GM08714 (cell line): ENCODE results near the gene TRAPPC6A.

Experiments
- H3K4me3 ChIP-seq: fragments of 200-500 bp; sonication (Bioruptor generic); 2 replicates; pipeline ENCODE4 v1.5.1; 2014; ENCODE audit warnings: mild to moderate bottlenecking, low read length, inconsistent platforms
- ZNF274 ChIP-seq: IDR thresholded peaks from 2 replicates; pipeline ENCODE4 v1.6.1; 2012; ENCODE audit warnings: mild to moderate bottlenecking, low read depth, low read length

Gene TRAPPC6A

GRCh38 chr19:45139286-45140143 is 38.5 kb downstream of the TRAPPC6A start:
- H3K4me3 ChIP-seq, result no peak overlapping the region
- no peak for TF ChIP-seq ZNF274

DNA sequence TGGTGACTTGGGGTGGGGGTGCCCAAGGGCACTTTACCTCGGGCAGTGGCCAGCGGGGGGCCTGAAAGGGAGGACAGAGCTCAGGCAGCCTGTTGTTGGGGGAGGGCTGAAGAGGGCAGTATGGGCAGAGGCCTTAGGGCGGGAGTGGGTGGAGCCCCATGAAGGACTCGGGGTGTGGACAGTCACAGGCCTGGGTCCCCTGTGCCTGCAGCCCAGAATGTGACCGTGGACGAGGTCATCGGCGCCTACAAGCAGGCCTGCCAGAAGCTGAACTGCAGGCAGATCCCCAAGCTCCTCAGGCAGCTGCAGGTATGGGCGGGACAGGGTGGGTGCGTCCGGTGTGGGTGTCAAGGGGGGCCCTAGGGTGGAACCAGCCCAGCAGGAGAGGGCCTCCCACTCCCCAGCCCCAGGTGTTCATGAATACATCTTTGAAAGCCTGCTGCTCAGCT is 39.7 kb downstream of the TRAPPC6A start:
- no peak overlapping the region for H3K4me3 ChIP-seq
- TF ChIP-seq ZNF274, result no peak

GRCh38 chr19:45137179-45137761 is 40.8 kb downstream of the TRAPPC6A start:
- peak overlapping the region; percentile 29; the same call in 1 of the 2 replicates for H3K4me3 ChIP-seq
- no peak for TF ChIP-seq ZNF274

DNA sequence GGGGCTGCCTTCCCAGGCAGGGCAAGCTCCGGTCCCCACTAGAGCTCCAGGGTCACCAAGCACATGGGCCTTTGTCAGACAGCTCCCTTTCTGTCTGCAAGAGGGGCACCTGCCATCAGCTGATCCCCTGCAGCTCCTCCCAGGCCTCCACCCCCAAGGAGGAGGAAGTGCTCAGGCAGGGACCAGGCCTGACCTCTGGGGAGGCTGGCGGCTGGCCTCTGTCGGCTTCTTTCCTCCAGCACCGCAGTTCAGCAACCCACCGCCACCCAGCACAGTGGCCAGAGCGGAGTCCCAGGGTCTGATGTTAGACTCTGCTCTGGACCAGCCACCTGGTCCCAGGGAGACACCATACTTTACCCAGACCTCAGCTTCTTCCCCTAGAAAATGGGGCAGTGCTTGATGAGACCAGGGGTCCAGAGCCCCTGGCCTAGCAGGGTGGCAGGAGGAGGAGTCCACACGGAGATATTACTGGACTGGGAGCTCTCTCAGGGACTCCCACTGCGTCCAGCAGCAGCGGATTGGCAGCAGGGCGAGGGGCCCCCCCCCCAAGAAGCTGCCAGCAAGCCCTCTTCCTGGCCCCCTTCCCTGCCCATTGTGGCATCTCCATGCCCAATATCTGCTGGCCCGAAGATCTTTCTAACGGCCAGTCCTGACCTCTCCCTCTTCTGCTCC is 41.4 kb downstream of the TRAPPC6A start:
- H3K4me3 ChIP-seq, result peak overlapping the region; percentile 29; the same call in 1 of the 2 replicates

DNA sequence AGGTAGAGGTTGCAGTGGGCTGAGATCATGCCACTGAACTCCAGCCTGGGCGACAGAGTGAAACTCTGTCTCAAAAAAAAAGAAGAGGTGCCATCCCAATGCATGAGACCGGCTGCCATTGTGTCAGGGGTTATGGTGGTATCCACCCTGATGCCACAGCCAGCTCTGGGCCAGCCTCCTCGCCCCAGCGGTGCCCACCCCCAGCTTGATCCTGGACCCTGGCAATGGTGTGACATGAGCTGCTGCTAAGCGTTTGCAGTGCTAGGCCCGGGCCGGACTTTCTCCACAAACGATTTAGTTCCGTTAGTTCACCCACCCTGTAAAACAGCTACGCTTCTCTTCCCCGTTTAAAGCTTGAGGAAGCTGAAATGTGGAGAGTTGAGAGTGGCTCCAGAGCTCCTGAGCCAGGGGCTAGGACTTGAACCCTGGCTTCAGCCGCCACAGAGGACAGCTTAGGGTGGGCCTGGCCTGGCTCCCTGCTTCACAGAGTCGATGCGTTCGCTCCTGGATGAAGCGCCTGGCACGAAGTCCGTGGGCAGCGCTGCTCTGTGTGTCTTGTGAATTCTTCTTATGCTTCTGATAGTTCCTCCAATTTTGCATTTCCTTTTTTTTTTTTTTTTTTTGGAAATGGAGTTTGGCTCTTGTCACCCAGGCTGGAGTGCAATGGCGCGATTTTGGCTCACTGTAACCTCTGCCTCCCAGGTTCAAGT is 42.7 kb downstream of the TRAPPC6A start:
- TF ChIP-seq ZNF274, result no peak
- H3K4me3 ChIP-seq, result no peak overlapping the region

More for the DNA sequence above, 41.4 kb downstream of the TRAPPC6A start:
- TF ChIP-seq ZNF274, result no peak

- TF ChIP-seq ZNF274, result no peak
- H3K4me3 ChIP-seq, result no peak overlapping the region
Measured at GRCh38 chr19:45133661-45134060, 44.4 kb downstream of the TRAPPC6A start.

DNA sequence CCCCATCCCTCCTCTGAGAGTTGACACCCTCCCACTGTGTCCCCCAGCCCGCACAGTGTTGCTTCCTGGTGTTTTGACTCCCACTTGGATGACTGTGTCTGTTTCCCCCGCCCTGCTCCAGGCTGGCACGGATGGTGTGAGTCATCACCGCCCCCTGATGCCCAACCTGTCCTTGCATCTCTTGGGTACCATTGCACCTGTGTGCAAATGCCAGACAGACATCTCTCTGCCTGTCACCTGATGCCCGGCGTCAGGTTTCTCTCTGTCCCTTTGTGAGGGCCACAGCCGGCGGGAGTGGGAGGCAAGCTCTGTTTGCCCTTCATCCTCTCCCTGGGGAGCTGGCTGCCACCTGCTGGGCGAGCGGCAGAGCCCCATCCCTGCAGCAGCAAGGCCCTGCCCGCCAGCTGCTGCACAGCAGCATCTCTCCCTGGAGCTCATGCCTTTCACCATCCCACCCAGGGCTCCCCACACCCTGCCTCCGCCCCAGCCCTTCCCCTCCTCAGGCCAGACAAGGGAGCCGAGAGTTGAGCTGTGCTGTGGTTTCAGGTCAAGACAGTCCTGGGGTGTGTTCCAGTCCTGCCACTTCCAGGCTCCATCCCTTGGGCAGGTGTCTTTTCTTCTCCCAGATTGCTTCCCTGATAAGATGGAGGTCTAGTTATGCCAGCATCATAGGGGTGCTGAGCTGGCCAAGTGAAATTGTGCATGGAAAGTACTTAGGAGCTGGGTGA is 47.0 kb downstream of the TRAPPC6A start:
- TF ChIP-seq ZNF274, result no peak
- no peak overlapping the region for H3K4me3 ChIP-seq

DNA sequence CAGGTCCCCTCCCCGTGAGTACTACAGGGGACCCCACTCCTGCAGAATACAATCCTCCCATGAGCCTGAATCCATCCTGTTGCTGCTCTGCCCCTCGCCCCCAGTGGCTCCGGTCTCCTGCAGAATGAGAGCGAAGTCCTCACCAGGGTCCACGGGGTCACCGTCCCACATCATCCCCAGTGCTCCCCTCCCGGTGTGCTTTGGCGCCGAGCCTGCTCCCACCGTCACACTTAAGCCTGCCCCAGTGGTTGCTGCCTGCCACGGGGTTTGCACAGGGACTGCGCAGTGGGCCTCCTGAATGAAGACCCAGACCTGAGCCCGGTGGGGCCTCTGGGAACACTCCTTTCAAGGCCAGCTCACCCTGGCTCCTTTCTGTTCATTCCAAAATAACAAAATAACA is 47.8 kb downstream of the TRAPPC6A start:
- TF ChIP-seq ZNF274, result no peak
- no peak overlapping the region for H3K4me3 ChIP-seq

- H3K4me3 ChIP-seq, result no peak overlapping the region
- no peak for TF ChIP-seq ZNF274
Measured at GRCh38 chr19:45128806-45129205, 49.2 kb downstream of the TRAPPC6A start.

DNA sequence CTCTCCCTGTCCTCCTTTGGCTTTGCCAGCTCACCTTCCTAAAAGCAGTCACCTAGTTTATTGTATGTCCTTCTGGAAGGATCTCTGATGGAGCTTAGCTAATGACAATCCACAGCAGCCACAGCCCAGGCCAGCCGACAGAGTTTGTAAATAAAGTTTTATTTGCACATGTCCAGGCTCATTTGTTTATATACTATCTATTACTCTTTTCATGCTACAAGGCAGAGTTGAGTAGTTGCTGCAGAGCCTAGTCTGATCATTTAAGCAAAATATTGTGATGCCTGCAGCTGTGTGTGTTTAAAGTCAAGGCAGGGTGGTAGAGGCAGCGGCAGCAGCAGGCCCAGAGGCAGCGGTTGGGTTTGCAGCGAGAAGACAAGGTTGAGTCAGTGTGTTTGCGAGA is 49.9 kb downstream of the TRAPPC6A start:
- TF ChIP-seq ZNF274, result no peak
- H3K4me3 ChIP-seq, result no peak overlapping the region

DNA sequence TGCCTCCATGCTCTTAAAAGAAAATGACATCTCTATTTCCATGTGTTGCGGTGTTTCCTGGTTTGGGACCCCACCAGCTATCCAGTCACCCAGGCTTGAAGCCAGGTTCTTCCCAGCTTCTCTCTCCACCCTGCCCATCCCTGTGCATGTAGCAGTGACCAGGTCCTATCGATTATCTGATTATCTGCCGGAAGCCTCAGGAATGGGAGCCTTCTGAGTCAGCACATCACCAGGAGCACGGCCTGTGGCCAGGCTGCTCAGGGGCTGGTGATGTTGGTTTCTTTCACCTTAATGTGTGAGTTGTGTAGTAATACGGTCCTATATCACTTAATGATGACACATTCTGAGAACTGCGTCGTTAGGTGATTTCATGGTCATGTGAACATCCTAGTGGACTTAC is 51.4 kb downstream of the TRAPPC6A start:
- no peak overlapping the region for H3K4me3 ChIP-seq
- TF ChIP-seq ZNF274, result no peak

GRCh38 chr19:45125975-45126493 is 52.0 kb downstream of the TRAPPC6A start:
- H3K4me3 ChIP-seq, result no peak overlapping the region
- TF ChIP-seq ZNF274, result no peak

GRCh38 chr19:45125360-45125759 is 52.7 kb downstream of the TRAPPC6A start:
- no peak for TF ChIP-seq ZNF274
- H3K4me3 ChIP-seq, result no peak overlapping the region
